ENCODE measurements around the gene STAT5B. TPM values are rescaled to one million over a fixed set of nuclear protein-coding genes. Genes with fewer than 3 reads are reported as not detected.

STAT5B gene
- total and polyA plus RNA-seq, 9 of the 15 experiments (the other 6 are each of a cell fraction or from before 2014, with no cell fraction given): 20.8 to 176 (median 92.4) TPM

GRCh38 chr17:42317266-42317845, 41.2 kb upstream of the STAT5B start (continued):
- TF ChIP-seq CBX2 (IDR thresholded peaks at IDR 0.05; ENCODE audit: insufficient read depth, low read length, poor library complexity, severe bottlenecking): no peak
- peak in 1 of 2 experiments; percentile 65; a peak in 2 of 4 replicates for TF ChIP-seq HDAC1 (IDR thresholded peaks at IDR 0.05)
- TF ChIP-seq ESRRA (IDR thresholded peaks at IDR 0.05; ENCODE audit: borderline replicate concordance, low read depth): no peak
- TF ChIP-seq NELFE (IDR thresholded peaks at IDR 0.05; ENCODE audit: insufficient read depth, insufficient read length): no peak
- TF ChIP-seq THRB (CRISPR knock-in tag; conservative IDR thresholded peaks at IDR 0.05): no peak
- no peak for TF ChIP-seq FOXJ3 (CRISPR knock-in tag; IDR thresholded peaks at IDR 0.05)
- TF ChIP-seq TRIM24 (IDR thresholded peaks at IDR 0.05): no peak
- no peak for TF ChIP-seq NCOA2 (IDR thresholded peaks at IDR 0.05; ENCODE audit: partially characterized antibody in 2 of 2)
- TF ChIP-seq ZNF311 (CRISPR knock-in tag; IDR thresholded peaks at IDR 0.05): peak; percentile 63; the same call in 1 of the 2 replicates
- TF ChIP-seq, protein P1, sequence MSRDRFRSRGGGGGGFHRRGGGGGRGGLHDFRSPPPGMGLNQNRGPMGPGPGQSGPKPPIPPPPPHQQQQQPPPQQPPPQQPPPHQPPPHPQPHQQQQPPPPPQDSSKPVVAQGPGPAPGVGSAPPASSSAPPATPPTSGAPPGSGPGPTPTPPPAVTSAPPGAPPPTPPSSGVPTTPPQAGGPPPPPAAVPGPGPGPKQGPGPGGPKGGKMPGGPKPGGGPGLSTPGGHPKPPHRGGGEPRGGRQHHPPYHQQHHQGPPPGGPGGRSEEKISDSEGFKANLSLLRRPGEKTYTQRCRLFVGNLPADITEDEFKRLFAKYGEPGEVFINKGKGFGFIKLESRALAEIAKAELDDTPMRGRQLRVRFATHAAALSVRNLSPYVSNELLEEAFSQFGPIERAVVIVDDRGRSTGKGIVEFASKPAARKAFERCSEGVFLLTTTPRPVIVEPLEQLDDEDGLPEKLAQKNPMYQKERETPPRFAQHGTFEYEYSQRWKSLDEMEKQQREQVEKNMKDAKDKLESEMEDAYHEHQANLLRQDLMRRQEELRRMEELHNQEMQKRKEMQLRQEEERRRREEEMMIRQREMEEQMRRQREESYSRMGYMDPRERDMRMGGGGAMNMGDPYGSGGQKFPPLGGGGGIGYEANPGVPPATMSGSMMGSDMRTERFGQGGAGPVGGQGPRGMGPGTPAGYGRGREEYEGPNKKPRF (IDR thresholded peaks at IDR 0.05; ENCODE audit: low read depth, low read length): no peak
- TF ChIP-seq, protein P2, sequence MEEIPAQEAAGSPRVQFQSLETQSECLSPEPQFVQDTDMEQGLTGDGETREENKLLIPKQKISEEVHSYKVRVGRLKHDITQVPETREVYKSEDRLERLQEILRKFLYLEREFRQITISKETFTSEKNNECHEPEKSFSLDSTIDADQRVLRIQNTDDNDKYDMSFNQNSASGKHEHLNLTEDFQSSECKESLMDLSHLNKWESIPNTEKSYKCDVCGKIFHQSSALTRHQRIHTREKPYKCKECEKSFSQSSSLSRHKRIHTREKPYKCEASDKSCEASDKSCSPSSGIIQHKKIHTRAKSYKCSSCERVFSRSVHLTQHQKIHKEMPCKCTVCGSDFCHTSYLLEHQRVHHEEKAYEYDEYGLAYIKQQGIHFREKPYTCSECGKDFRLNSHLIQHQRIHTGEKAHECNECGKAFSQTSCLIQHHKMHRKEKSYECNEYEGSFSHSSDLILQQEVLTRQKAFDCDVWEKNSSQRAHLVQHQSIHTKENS (CRISPR knock-in tag; IDR thresholded peaks at IDR 0.05): no peak
- TF ChIP-seq, protein P3, sequence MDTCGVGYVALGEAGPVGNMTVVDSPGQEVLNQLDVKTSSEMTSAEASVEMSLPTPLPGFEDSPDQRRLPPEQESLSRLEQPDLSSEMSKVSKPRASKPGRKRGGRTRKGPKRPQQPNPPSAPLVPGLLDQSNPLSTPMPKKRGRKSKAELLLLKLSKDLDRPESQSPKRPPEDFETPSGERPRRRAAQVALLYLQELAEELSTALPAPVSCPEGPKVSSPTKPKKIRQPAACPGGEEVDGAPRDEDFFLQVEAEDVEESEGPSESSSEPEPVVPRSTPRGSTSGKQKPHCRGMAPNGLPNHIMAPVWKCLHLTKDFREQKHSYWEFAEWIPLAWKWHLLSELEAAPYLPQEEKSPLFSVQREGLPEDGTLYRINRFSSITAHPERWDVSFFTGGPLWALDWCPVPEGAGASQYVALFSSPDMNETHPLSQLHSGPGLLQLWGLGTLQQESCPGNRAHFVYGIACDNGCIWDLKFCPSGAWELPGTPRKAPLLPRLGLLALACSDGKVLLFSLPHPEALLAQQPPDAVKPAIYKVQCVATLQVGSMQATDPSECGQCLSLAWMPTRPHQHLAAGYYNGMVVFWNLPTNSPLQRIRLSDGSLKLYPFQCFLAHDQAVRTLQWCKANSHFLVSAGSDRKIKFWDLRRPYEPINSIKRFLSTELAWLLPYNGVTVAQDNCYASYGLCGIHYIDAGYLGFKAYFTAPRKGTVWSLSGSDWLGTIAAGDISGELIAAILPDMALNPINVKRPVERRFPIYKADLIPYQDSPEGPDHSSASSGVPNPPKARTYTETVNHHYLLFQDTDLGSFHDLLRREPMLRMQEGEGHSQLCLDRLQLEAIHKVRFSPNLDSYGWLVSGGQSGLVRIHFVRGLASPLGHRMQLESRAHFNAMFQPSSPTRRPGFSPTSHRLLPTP (IDR thresholded peaks at IDR 0.05; ENCODE audit: borderline replicate concordance, extremely low read depth, insufficient read length): no peak
- TF ChIP-seq RBM14 (IDR thresholded peaks at IDR 0.05; ENCODE audit: borderline replicate concordance, insufficient read depth, low read depth, low read length): no peak
- TF ChIP-seq BRCA1 (IDR thresholded peaks at IDR 0.05): no peak
- TF ChIP-seq BRCA1 (CRISPR knock-in tag; IDR thresholded peaks at IDR 0.05): no peak
- TF ChIP-seq PCBP1 (IDR thresholded peaks at IDR 0.05; ENCODE audit: low read depth, low read length, poor library complexity, severe bottlenecking): no peak
- TF ChIP-seq, protein P4, sequence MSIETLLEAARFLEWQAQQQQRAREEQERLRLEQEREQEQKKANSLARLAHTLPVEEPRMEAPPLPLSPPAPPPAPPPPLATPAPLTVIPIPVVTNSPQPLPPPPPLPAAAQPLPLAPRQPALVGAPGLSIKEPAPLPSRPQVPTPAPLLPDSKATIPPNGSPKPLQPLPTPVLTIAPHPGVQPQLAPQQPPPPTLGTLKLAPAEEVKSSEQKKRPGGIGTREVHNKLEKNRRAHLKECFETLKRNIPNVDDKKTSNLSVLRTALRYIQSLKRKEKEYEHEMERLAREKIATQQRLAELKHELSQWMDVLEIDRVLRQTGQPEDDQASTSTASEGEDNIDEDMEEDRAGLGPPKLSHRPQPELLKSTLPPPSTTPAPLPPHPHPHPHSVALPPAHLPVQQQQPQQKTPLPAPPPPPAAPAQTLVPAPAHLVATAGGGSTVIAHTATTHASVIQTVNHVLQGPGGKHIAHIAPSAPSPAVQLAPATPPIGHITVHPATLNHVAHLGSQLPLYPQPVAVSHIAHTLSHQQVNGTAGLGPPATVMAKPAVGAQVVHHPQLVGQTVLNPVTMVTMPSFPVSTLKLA (conservative IDR thresholded peaks at IDR 0.05): peak; percentile 91 to 93
- TF ChIP-seq ZNF57 (CRISPR knock-in tag; IDR thresholded peaks at IDR 0.05): no peak

Measured in K562 (cell line).